ENCODE data around the gene DDIT3.

DDIT3 gene

DNA sequence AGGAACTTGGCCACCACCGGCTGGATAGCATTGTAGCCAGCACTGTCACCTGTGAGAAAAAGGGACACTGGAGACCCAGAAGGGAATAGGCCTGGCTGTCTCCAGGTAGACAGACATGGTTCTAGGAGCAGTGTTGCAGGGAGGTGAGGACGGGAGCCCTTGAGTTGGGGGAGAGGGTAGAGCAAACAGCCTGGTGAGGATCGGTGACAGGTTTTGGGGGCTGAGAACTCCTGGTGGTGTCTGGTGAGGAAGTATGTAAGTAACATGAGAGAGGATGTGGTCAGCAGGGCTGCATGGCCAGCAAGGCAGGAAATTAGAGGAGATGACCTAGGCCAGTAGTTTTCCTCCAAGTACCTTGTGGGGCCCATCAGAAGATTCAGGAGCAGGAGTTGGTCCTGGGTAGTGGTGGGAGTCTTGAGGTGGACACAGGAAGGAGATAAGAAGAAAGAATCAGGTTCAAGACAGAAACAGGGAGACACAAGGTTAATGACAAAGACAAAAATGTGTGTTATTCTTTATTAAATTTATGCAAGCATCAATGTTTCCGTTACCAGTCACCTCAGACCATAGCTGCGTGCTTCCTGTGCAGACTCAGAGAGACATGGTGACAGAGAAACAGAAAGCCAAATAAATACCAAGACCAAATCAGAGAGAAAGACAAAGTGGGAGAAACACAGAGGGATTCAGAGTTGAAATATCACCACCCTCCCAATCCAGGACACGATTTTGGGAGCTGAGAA is 40.8 kb downstream of the DDIT3 start, which contains the start of gene ARHGAP9:
ARHGAP9 (minus strand) TSS at position 491 of the 740 bp plus-strand sequence; CDS start at position 31, 460 bp downstream.
- no peak for DNase-seq

DNA sequence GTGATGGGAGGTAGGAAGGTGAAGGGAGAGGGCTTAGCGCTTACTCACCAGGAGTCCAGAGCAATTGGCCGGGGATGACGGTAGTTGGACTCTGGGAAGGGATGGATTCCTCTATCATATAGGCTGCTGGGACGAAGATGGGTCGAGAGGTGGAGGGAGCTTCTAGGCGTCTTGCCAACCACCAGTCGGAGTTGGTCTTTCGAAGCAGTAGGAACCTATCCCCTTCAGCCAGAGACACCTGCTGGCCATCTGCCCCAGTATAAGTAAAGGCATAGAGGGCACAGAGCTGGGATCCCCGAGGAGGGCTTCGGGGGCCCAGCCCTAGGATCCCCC is 41.3 kb downstream of the DDIT3 start:
- DNase-seq: no peak

DNA sequence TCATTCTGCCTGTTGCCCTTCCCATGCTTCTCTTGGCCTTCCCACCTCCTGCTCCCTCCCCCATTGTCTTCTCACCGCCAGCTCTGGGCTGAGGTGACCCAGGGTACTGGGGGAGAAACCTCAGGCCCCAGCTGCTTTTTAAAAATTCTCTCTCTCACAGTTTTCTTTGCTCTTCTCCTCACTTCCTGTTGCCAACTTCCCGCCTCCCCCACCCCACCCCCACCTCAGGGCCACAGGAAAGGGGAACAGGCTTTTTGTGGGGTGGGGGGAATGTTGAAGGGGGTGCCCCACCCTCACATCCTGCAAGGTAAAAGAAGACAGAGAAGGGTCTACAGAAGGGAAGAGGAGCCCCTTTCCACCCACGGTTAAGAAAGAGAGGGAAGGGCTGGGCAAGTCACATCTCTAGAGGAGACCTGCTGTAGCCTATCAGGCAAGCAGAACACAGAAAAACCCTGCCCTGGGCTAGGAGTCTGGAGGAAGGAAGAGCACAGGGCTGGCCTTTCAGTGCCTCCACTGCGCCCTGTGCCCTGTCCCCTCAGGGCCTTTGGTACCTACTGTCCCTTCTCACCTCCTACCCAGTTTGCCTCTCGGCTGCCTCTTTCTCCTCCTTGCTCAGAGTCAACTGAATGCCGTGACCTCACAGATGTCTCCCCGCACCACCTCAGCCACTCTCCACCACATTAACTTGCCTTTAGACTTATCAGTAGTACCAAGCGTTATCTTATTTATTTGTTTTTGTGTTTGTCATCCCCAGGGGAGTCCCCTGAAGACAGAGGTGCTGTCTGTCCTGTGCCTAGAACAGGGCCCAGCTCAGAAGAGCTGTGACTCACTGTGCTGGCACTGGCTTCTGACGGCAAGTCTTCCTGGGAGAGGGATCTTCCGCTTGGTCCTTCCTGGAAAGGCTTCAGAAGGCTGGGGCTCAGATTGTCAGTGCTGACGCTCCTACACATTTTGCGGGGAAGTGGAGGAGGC is 42.3 kb downstream of the DDIT3 start:
- DNase-seq: no peak

- DNase-seq: no peak
Observed at GRCh38 chr12:57476993-57477709, 43.2 kb downstream of the DDIT3 start.

DNA sequence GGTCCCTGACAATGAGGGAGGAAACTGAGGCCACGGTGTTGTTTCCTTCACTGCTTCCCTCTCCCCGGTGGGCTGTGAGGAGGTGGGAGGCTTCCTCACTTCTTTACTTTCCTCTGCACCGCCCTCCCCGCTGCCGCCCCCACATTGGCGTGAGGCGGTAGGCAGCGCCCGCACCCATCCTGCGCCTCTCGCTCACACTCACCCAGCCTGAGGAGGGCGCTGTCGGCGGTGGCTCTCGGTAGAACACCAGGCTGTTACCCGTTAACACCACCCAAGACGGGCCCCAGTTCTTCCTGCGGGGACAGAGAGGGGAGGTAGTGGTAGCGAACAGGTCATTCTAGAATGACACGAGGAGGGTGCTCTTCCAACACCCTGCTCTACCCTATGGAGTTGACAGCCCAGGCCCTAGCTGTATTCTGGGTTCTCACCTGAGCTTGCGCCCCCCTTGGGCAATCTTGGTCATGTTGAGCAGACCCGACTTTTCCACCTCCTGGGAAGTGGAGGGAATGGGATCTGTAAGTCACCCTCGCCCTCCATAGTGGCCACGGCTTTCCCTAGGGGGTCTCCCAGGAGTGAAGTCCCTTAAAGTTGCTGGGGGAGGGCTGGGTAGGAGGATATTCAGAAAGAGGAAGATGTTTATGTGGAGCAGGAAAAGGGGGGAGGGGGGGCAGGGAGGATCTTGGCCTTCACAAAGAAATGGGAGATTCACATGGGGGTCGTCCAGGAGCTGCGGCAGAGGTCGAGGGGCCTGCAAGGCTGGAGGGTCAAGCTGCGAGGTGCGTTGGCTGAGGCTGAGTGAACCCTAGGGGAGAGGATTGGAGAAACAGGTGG is 43.9 kb downstream of the DDIT3 start:
- no peak for DNase-seq

GRCh38 chr12:57475271-57476161 is 44.8 kb downstream of the DDIT3 start:
- no peak for DNase-seq

DNA sequence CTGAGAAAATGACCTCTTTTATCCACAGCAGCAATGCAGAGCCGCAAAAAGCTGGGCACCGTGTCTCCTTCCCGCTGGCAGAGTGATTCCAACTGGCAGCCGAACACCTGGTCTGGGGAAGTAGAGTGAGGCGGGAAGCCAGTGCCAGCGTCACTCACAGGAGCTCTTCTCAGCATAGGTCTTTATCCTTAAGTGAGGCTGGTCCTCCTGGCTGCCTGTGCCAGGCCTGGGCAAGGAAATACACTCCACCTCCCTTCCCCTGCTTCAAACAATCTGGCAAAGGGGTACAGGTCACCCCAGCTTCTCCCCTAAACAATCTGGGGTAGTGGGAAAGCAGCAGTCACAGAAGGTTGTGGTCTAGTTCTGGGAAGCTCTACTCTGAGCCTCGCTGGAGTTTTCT is 45.5 kb downstream of the DDIT3 start:
- DNase-seq: no peak

GRCh38 chr12:57474430-57474829 is 45.9 kb downstream of the DDIT3 start:
- no peak for DNase-seq

DNA sequence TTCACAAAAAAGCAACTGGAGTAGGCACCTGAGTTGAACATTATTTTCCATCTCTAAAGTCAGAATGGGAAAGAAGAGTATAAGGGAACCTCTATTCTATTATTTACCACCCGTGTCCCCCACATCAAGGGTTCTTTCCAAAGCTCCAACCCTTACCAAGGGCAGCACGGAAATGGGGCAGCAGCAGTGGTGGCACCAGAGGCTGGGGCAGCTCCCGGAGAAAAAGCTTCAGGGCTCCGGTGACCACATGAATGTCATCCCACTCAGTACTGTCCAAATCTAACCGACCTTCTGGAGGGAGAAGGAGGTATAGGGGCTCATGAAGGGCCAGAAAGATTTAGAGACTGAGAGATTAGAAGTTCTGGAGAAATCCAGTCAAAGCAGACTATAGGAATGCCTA is 46.4 kb downstream of the DDIT3 start:
- DNase-seq: no peak

GRCh38 chr12:57473392-57473791 is 46.9 kb downstream of the DDIT3 start:
- DNase-seq: no peak

- DNase-seq: no peak
Observed at GRCh38 chr12:57472391-57472790, 47.9 kb downstream of the DDIT3 start.

GRCh38 chr12:57471661-57472060 is 48.7 kb downstream of the DDIT3 start:
- DNase-seq: no peak

DNA sequence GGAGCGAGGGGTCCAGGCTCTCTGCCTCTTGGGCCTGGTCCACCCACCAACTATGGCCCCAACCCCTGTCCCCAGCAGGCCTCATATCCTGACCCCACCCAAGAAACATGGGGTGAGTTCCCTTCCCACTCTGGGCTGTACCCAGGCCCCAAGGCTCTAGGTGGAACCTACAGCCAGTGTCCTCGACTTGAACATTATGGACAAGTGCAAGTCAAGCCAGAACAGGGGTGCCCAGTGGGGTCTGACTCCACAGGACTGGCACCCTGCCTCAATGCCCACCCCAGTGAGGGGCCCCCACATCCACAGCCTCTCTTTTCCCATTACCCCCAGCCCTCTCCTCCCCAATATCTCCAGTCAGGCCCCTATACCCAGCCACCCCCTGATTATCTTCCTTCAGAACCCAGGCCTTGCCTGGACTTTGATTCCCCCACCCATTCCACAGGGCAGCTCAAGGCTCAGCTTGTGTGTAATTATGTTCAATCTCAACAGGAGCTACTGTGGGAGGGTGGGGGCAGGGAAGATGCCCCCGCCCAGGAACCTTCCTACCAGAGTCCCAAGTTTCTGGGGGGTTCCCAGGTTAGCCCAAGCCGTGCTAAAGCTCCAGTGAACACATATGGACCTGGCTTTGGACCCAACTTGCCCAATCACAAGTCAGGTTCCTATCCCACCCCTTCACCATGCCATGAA is 49.2 kb downstream of the DDIT3 start:
- no peak for DNase-seq

DNA sequence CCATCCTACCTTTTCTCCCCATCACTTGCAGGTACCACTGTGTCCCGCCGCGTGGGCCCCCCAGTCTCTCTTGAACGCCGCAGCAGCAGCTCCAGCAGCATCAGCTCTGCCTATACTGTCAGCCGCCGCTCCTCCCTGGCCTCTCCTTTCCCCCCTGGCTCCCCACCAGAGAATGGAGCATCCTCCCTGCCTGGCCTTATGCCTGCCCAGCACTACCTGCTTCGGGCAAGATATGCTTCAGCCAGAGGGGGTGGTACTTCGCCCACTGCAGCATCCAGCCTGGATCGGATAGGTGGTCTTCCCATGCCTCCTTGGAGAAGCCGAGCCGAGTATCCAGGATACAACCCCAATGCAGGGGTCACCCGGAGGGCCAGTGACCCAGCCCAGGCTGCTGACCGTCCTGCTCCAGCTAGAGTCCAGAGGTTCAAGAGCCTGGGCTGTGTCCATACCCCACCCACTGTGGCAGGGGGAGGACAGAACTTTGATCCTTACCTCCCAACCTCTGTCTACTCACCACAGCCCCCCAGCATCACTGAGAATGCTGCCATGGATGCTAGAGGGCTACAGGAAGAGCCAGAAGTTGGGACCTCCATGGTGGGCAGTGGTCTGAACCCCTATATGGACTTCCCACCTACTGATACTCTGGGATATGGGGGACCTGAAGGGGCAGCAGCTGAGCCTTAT is 49.9 kb downstream of the DDIT3 start:
- no peak for DNase-seq

DNA sequence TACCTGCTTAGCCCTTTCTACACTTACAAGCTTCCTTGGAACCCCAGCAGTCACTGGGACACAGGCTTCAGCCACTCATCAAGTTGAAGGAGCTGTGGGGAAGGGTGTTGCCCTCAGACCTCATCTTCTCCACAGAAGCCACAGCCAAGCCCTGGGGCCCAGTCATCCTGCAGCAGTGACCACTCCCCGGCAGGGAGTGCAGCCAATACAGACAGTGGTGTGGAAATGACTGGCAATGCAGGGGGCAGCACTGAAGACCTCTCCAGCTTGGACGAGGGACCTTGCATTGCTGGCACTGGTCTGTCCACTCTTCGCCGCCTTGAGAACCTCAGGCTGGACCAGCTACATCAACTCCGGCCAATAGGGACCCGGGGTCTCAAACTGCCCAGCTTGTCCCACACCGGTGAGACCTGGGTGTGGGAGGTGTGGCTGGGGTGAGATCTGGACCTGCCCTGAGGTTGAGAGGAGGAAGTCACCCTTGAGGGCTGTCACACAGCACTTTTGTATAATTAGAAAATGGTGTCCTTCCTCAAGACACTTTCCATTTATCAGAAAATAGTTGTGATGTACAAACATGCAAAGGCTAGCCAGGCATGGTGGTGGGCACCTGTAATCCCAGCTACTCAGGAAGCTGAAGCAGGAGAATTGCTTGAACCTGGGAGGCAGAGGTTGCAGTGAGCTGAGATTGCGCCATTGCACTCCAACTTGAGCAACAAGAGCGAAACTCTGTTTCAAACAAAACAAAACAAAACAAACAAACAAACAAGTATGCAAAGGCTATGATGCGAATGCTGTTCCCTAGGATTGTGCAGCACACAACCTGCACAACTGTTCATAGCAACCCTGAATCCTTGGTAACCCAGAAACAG is 50.8 kb downstream of the DDIT3 start:
- DNase-seq: no peak

GRCh38 chr12:57467915-57468314 is 52.4 kb downstream of the DDIT3 start:
- no peak for DNase-seq

GRCh38 chr12:57467212-57467874 is 53.0 kb downstream of the DDIT3 start:
- no peak for DNase-seq

All from NCI-H1436 (cell line).